ENCODE results near the gene TNFRSF18.

- TF ChIP-seq CTCF (conservative IDR thresholded peaks at IDR 0.05; ENCODE audit: low read length) (no peak), EZH2phosphoT487 (IDR thresholded peaks at IDR 0.05; ENCODE audit: borderline replicate concordance) (no peak)
Observed at GRCh38 chr1:1171546-1172340, 34.6 kb downstream of the TNFRSF18 start.
